COR-L47 (cell line): ENCODE results near the gene MRGPRX2.

ENCODE experiments used
- DNase-seq: peaks from one replicate; lab custom pipeline; 2025; lab: John Stamatoyannopoulos, UW

The MRGPRX2 gene

GRCh38 chr11:19060629-19061028 lies at the start of gene MRGPRX2:
MRGPRX2 (minus strand) TSS chr11:19060717; CDS start chr11:19056402, 4,315 bp downstream.
- no peak for DNase-seq

GRCh38 chr11:19110295-19110694 lies 49.8 kb upstream of the MRGPRX2 start:
- peak; percentile 85 for DNase-seq

GRCh38 chr11:19107125-19107524 lies 46.6 kb upstream of the MRGPRX2 start:
- DNase-seq, result no peak

- DNase-seq, result no peak
Measured at GRCh38 chr11:19105011-19105410, 44.5 kb upstream of the MRGPRX2 start.

GRCh38 chr11:19102521-19102900 lies 42.0 kb upstream of the MRGPRX2 start:
- no peak for DNase-seq

GRCh38 chr11:19101796-19102520 lies 41.4 kb upstream of the MRGPRX2 start:
- DNase-seq, result no peak

GRCh38 chr11:19100885-19101284 lies 40.4 kb upstream of the MRGPRX2 start:
- DNase-seq, result no peak

GRCh38 chr11:19099093-19099492 lies 38.6 kb upstream of the MRGPRX2 start:
- no peak for DNase-seq

GRCh38 chr11:19094859-19095258 lies 34.3 kb upstream of the MRGPRX2 start:
- no peak for DNase-seq

GRCh38 chr11:19093976-19094375 lies 33.5 kb upstream of the MRGPRX2 start:
- DNase-seq, result no peak

- no peak for DNase-seq
Measured at GRCh38 chr11:19092850-19093249, 32.3 kb upstream of the MRGPRX2 start.

GRCh38 chr11:19092342-19092741 lies 31.8 kb upstream of the MRGPRX2 start:
- DNase-seq, result no peak

- no peak for DNase-seq
Measured at GRCh38 chr11:19091366-19091765, 30.8 kb upstream of the MRGPRX2 start.

- DNase-seq, result no peak
Measured at GRCh38 chr11:19089421-19089820, 28.9 kb upstream of the MRGPRX2 start.

GRCh38 chr11:19088791-19089190 lies 28.3 kb upstream of the MRGPRX2 start:
- no peak for DNase-seq

- no peak for DNase-seq
Measured at GRCh38 chr11:19087658-19088057, 27.1 kb upstream of the MRGPRX2 start.

GRCh38 chr11:19084661-19085315 lies 24.3 kb upstream of the MRGPRX2 start:
- DNase-seq, result no peak

GRCh38 chr11:19083166-19083565 lies 22.6 kb upstream of the MRGPRX2 start:
- no peak for DNase-seq

- DNase-seq, result no peak
Measured at GRCh38 chr11:19080579-19080993, 20.1 kb upstream of the MRGPRX2 start.

- no peak for DNase-seq
Measured at GRCh38 chr11:19079643-19080440, 19.3 kb upstream of the MRGPRX2 start.

- DNase-seq, result no peak
Measured at GRCh38 chr11:19077965-19078364, 17.4 kb upstream of the MRGPRX2 start.

- DNase-seq, result peak; percentile 34
Measured at GRCh38 chr11:19076744-19077589, 16.4 kb upstream of the MRGPRX2 start.
